Measurements from ENCODE around the gene EYA2.

DNA sequence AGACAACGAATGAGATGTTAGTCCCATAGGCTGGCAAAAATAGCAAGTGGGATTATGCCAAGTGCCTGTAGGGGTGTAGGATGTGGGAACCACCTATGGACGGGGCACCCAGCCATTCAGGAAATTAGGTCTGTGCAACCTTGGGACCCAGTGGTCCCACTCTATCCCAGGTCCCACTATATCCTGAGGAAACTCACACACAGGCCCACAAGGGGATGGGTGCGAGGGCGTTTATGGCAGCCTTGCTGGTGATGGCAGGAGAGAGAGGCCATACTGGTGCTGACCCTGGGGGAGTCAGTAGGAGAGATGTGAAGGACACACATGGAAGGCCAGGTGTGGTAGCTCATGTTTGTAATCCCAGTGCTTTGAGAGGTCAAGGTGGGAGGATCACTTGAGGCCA, 163.6 kb downstream of the EYA2 start:
- TF ChIP-seq CTCF (IDR thresholded peaks at IDR 0.05) (no peak), EP300 (IDR thresholded peaks at IDR 0.05) (no peak), POLR2A (IDR thresholded peaks at IDR 0.05) (no peak)

All from sigmoid colon (tissue), 4 donors.